Jurkat, Clone E6-1 (cell line): ENCODE measurements around the gene TRERF1.

Source experiments
- DNase-seq: peaks from one replicate; pipeline ENCODE4 v3.0.0-alpha.2; 2011; ENCODE audit warnings: low read depth, low spot score
- H3K4me3 ChIP-seq: 2 replicates; pipeline ENCODE4 v1.5.1; 2011; ENCODE audit warnings: mild to moderate bottlenecking, low read length, control low read depth, moderate library complexity

The TRERF1 gene

GRCh38 chr6:42269974-42270510 lies 181.7 kb downstream of the TRERF1 start:
- no peak for DNase-seq
- no peak overlapping the region for H3K4me3 ChIP-seq

- DNase-seq: peak; percentile 90
- no peak overlapping the region; the same call in 1 of the 2 replicates for H3K4me3 ChIP-seq
Observed at GRCh38 chr6:42269553-42269952, 182.2 kb downstream of the TRERF1 start.

GRCh38 chr6:42268835-42269204 lies 182.9 kb downstream of the TRERF1 start:
- no peak for DNase-seq
- H3K4me3 ChIP-seq: no peak overlapping the region

GRCh38 chr6:42268016-42268834 lies 183.5 kb downstream of the TRERF1 start:
- H3K4me3 ChIP-seq: no peak overlapping the region
- DNase-seq: no peak

- DNase-seq: no peak
- H3K4me3 ChIP-seq: no peak overlapping the region
Observed at GRCh38 chr6:42266538-42266937, 185.2 kb downstream of the TRERF1 start.

GRCh38 chr6:42264852-42265390 lies 186.8 kb downstream of the TRERF1 start:
- no peak for DNase-seq
- H3K4me3 ChIP-seq: no peak overlapping the region

GRCh38 chr6:42264162-42264851 lies 187.4 kb downstream of the TRERF1 start:
- no peak overlapping the region for H3K4me3 ChIP-seq
- no peak for DNase-seq

GRCh38 chr6:42263165-42263728 lies 188.5 kb downstream of the TRERF1 start:
- no peak for DNase-seq
- no peak overlapping the region for H3K4me3 ChIP-seq

- DNase-seq: peak; percentile 48
- H3K4me3 ChIP-seq: peak overlapping the region; percentile 68
Observed at GRCh38 chr6:42260972-42261371, 190.8 kb downstream of the TRERF1 start.

GRCh38 chr6:42260396-42260888 lies 191.3 kb downstream of the TRERF1 start:
- DNase-seq: peak; percentile 86
- H3K4me3 ChIP-seq: peak overlapping the region; percentile 68

GRCh38 chr6:42259841-42260395 lies 191.8 kb downstream of the TRERF1 start:
- no peak for DNase-seq
- H3K4me3 ChIP-seq: peak overlapping the region; percentile 68

GRCh38 chr6:42259286-42259685 lies 192.4 kb downstream of the TRERF1 start:
- DNase-seq: no peak
- no peak overlapping the region for H3K4me3 ChIP-seq

- H3K4me3 ChIP-seq: no peak overlapping the region
- no peak for DNase-seq
Observed at GRCh38 chr6:42257614-42258013, 194.1 kb downstream of the TRERF1 start.

- DNase-seq: no peak
- H3K4me3 ChIP-seq: no peak overlapping the region
Observed at GRCh38 chr6:42257063-42257462, 194.7 kb downstream of the TRERF1 start.

- no peak overlapping the region for H3K4me3 ChIP-seq
- no peak for DNase-seq
Observed at GRCh38 chr6:42255050-42255449, 196.7 kb downstream of the TRERF1 start.

- no peak for DNase-seq
- no peak overlapping the region for H3K4me3 ChIP-seq
Observed at GRCh38 chr6:42254505-42254904, 197.2 kb downstream of the TRERF1 start.

- no peak overlapping the region for H3K4me3 ChIP-seq
- no peak for DNase-seq
Observed at GRCh38 chr6:42251911-42252637, 199.7 kb downstream of the TRERF1 start.

- no peak for DNase-seq
Observed at GRCh38 chr6:42251500-42251899, 200.2 kb downstream of the TRERF1 start.

More at GRCh38 chr6:42251500-42251899, 200.2 kb downstream of the TRERF1 start:
- no peak overlapping the region for H3K4me3 ChIP-seq
